Keratinocyte (primary cell): ENCODE measurements around the gene MT2A. TPM values are rescaled to one million over a fixed set of nuclear protein-coding genes. Genes with fewer than 3 reads are reported as not detected.

ENCODE experiments used
- DNase-seq: peaks from one replicate; pipeline ENCODE4 v3.0.0-alpha.2; 2011; ENCODE audit warnings: low read depth, missing footprints, low spot score
- FAIRE-seq: peaks from 2 replicates; lab custom pipeline; 2011; peaks lifted over from hg19 to GRCh38; lab: Jason Lieb, UNC
- H2AFZ ChIP-seq: 2 replicates; pipeline ENCODE4 v1.6.0; 2012; ENCODE audit warnings: low read length, control low read depth, inconsistent platforms; ENCODE audit not compliant: control insufficient read depth
- H3K27ac ChIP-seq: 2 replicates; pipeline ENCODE4 v1.5.1; 2011; ENCODE audit warnings: low read length; ENCODE audit not compliant: control insufficient read depth, insufficient read depth
- H3K27me3 ChIP-seq: 3 replicates; pipeline ENCODE4 v1.6.0; 2011; ENCODE audit warnings: low read length; ENCODE audit not compliant: control insufficient read depth, insufficient read depth; ENCODE audit errors: extremely low read depth
- H3K36me3 ChIP-seq, 2 experiments: 2 replicates in 1 of 2; 3 replicates in 1 of 2; pipeline ENCODE4 v1.5.1; 2011; ENCODE audit warnings: low read length in 2 of 2, mild to moderate bottlenecking in 1 of 2; ENCODE audit not compliant: control insufficient read depth in 2 of 2, insufficient read depth in 2 of 2; ENCODE audit errors: extremely low read depth in 1 of 2
- H3K4me1 ChIP-seq: 3 replicates; pipeline ENCODE4 v1.5.1; 2011; ENCODE audit warnings: low read length; ENCODE audit not compliant: control insufficient read depth, insufficient read depth; ENCODE audit errors: extremely low read depth
- H3K4me2 ChIP-seq: 3 replicates; pipeline ENCODE4 v1.6.0; 2011; ENCODE audit warnings: low read depth, low read length; ENCODE audit not compliant: control insufficient read depth, insufficient read depth; ENCODE audit errors: extremely low read depth
- H3K4me3 ChIP-seq, 3 experiments: fragments of 200-600 bp in 1 of 3; sonication (generic) in 1 of 3; 2 replicates in 2 of 3; 3 replicates in 1 of 3; pipeline ENCODE4 v1.5.1; 2011 to 2016; ENCODE audit warnings: low read length in 3 of 3, mild to moderate bottlenecking in 3 of 3, control low read depth in 2 of 3, inconsistent platforms in 1 of 3, low read depth in 1 of 3, mixed read lengths in 1 of 3, mixed run types in 1 of 3, moderate library complexity in 1 of 3; ENCODE audit not compliant: control insufficient read depth in 2 of 3, insufficient read depth in 2 of 3; ENCODE audit errors: extremely low read depth in 1 of 3
- H3K79me2 ChIP-seq: 2 replicates; pipeline ENCODE4 v1.6.0; 2012; ENCODE audit warnings: low read length; ENCODE audit not compliant: control insufficient read depth, insufficient read depth
- H3K9ac ChIP-seq: 3 replicates; pipeline ENCODE4 v1.6.0; 2011; ENCODE audit warnings: low read length; ENCODE audit not compliant: control insufficient read depth, insufficient read depth; ENCODE audit errors: extremely low read depth
- H3K9me1 ChIP-seq: 3 replicates; pipeline ENCODE4 v1.6.0; 2011; ENCODE audit warnings: low read length; ENCODE audit not compliant: control insufficient read depth, insufficient read depth; ENCODE audit errors: extremely low read depth
- H3K9me3 ChIP-seq: 2 replicates; pipeline ENCODE4 v1.5.1; 2012; ENCODE audit warnings: low read depth, low read length; ENCODE audit not compliant: control insufficient read depth
- H4K20me1 ChIP-seq: 3 replicates; pipeline ENCODE4 v1.6.0; 2011; ENCODE audit warnings: low read length; ENCODE audit not compliant: control insufficient read depth, insufficient read depth; ENCODE audit errors: extremely low read depth
- CTCF ChIP-seq, 3 experiments: IDR thresholded peaks in 1 of 3; conservative IDR thresholded peaks in 1 of 3; optimal IDR thresholded peaks in 1 of 3; 2 replicates in 2 of 3; 3 replicates in 1 of 3; pipeline versions ENCODE3 to v1.5.1; 2011; ENCODE audit warnings: low read length in 3 of 3, mild to moderate bottlenecking in 3 of 3, moderate library complexity in 2 of 3, control low read depth in 1 of 3, inconsistent platforms in 1 of 3; ENCODE audit not compliant: insufficient read depth in 2 of 3; ENCODE audit errors: extremely low read depth in 1 of 3
- EZH2 ChIP-seq: IDR thresholded peaks from one replicate; pipeline ENCODE4 v1.6.1; 2012; ENCODE audit warnings: inconsistent platforms, mild to moderate bottlenecking, low read length, moderate library complexity
- dilution Hi-C: fragments of 300-500 bp; cut with MboI; formaldehyde crosslinking; loops from one replicate; pipeline ENCODE4 v1.7.0; 2020; ENCODE audit warnings: low sequenced_read_pairs; ENCODE audit not compliant: extremely low pct_ligation_motif_present
- polyA minus RNA-seq, 3 experiments: library from RNA; depleted of rRNA, polyadenylated mRNA; stranded (reverse); fragments of >200 nt; gene quantifications; 1 replicate in 1 of 3; 2 replicates in 1 of 3; 3 replicates in 1 of 3; pipeline ENCODE4 v1.2.3, GENCODE V29; 2011
- polyA plus RNA-seq, 5 experiments: library from polyadenylated mRNA; depleted of rRNA in 3 of 5; stranded (reverse) in 3 of 5; stranded (forward) in 1 of 5; unstranded in 1 of 5; fragments of >200 nt; gene quantifications; 1 replicate in 1 of 5; 2 replicates in 3 of 5; 3 replicates in 1 of 5; pipeline versions ENCODE4 v1.2.1 to v1.2.3, GENCODE V29; 2011 to 2012; ENCODE audit warnings: missing spikeins in 2 of 5, low read depth in 1 of 5, low replicate concordance in 1 of 5

The MT2A gene
- polyA plus RNA-seq (489 to 1,016 TPM (median 990 TPM) in 3 replicates), polyA minus RNA-seq (401 to 1,828 TPM (median 417 TPM) in 3 replicates)
- 310 TPM for polyA plus RNA-seq (2011; ENCODE audit: low read depth)
- 741 and 1,546 TPM in 2 replicates for polyA plus RNA-seq (2011; cell fraction: cytosol; rRNA removed)
- 335 and 470 TPM in 2 replicates for polyA plus RNA-seq (2011; cell fraction: nucleus; rRNA removed)
- polyA plus RNA-seq (2012; ENCODE audit: low replicate concordance) = 2,479 and 10,771 TPM in 2 replicates
- 2,677 TPM for polyA minus RNA-seq (2011; cell fraction: cytosol; rRNA and poly(A)+ RNA removed)
- polyA minus RNA-seq (2011; cell fraction: nucleus; rRNA and poly(A)+ RNA removed) = 152 and 202 TPM in 2 replicates

- H3K4me3 ChIP-seq = peak within 1 kb of the TSS; percentile 46 to 92 (median 86)
- H3K79me2 ChIP-seq = no peaks in the 10 kb centered on the region
- dilution Hi-C loops = no loop called here
- no peaks in the 10 kb centered on the region for H4K20me1 ChIP-seq
- no peaks in the 10 kb centered on the region for H3K36me3 ChIP-seq
- no peak within 1 kb of the TSS for H2AFZ ChIP-seq
- peak within 1 kb of the TSS; percentile 95 for H3K27ac ChIP-seq
- peak; percentile 94 for DNase-seq
- no peak for FAIRE-seq
- peak within 1 kb of the TSS; percentile 79 for H3K9ac ChIP-seq
- H3K9me1 ChIP-seq = no peaks in the 10 kb centered on the region
- H3K4me2 ChIP-seq = peak within 1 kb of the TSS; percentile 95
- no peaks in the 10 kb centered on the region for H3K27me3 ChIP-seq
- TF ChIP-seq CTCF (optimal IDR thresholded peaks at IDR 0.05 in 1 of 3, IDR thresholded peaks at IDR 0.05 in 1 of 3, conservative IDR thresholded peaks at IDR 0.05 in 1 of 3; ENCODE audit: extremely low read depth in 1 of 3, insufficient read depth in 2 of 3, low read length in 3 of 3) (no peak), EZH2 (no peak)
- peaks cover 61% of the 10 kb centered on the region for H3K4me1 ChIP-seq
- no peaks in the 10 kb centered on the region for H3K9me3 ChIP-seq
Measured at GRCh38 chr16:56608043-56608875, at the start of gene MT2A. MT2A (plus strand) TSS chr16:56608584; CDS start chr16:56608656, 72 bp downstream.

GRCh38 chr16:56559109-56559508, 49.3 kb upstream of the MT2A start:
- Histone ChIP-seq H2AFZ (no peak overlapping the region), H3K27me3 (no peaks in the 10 kb centered on the region), H3K4me3 (no peak overlapping the region), H3K27ac (no peak overlapping the region), H3K79me2 (no peaks in the 10 kb centered on the region), H3K36me3 (no peaks in the 10 kb centered on the region), H3K4me2 (no peak overlapping the region), H4K20me1 (no peaks in the 10 kb centered on the region), H3K9me1 (no peaks in the 10 kb centered on the region), H3K4me1 (peaks cover 12% of the 10 kb centered on the region), H3K9me3 (no peaks in the 10 kb centered on the region), H3K9ac (no peak overlapping the region)
- TF ChIP-seq CTCF (optimal IDR thresholded peaks at IDR 0.05 in 1 of 3, IDR thresholded peaks at IDR 0.05 in 1 of 3, conservative IDR thresholded peaks at IDR 0.05 in 1 of 3; ENCODE audit: extremely low read depth in 1 of 3, insufficient read depth in 2 of 3, low read length in 3 of 3) (no peak), EZH2 (no peak)
- dilution Hi-C loops = no loop called here
- FAIRE-seq (no peak), DNase-seq (no peak)
